Sigmoid colon (tissue), 7 donors: ENCODE data around the gene EPN2. TPM values are rescaled to one million over a fixed set of nuclear protein-coding genes. Genes with fewer than 3 reads are reported as not detected.

Experiments used
- DNase-seq: peaks from one replicate; pipeline ENCODE4 v3.0.0-alpha.2; 2019
- H3K27ac ChIP-seq, 4 donors: fragments of 200-600 bp; sonication (generic); one replicate each; pipeline ENCODE4 v1.5.1; 2016 to 2019; ENCODE audit warnings: mild to moderate bottlenecking in 1 of 4
- H3K27me3 ChIP-seq, 3 donors: fragments of 200-600 bp; sonication (generic); one replicate each; pipeline ENCODE4 v1.5.1; 2019; ENCODE audit warnings: mild to moderate bottlenecking in 1 of 3
- H3K36me3 ChIP-seq, 4 donors: fragments of 200-600 bp; sonication (generic); one replicate each; pipeline ENCODE4 v1.5.1; 2016 to 2019
- H3K4me1 ChIP-seq, 4 donors: fragments of 200-600 bp; sonication (generic); one replicate each; pipeline ENCODE4 v1.5.1; 2017 to 2019
- H3K4me3 ChIP-seq, 4 donors: fragments of 200-600 bp; sonication (generic); one replicate each; pipeline ENCODE4 v1.5.1; 2017 to 2019; ENCODE audit warnings: mild to moderate bottlenecking in 2 of 4, moderate library complexity in 1 of 4
- H3K9me3 ChIP-seq, 4 donors: fragments of 200-600 bp in 3 of 4; sonication (generic) in 3 of 4; one replicate each; pipeline versions ENCODE4 v1.5.1 to v1.6.1; 2013 to 2019
- CTCF ChIP-seq, 4 experiments: fragments of 450-650 bp in 3 of 4; fragments of 200-600 bp in 1 of 4; IDR thresholded peaks; one replicate each; pipeline ENCODE4 v1.5.1; 2016 to 2019; ENCODE audit warnings: antibody characterized with exemption in 4 of 4, mild to moderate bottlenecking in 3 of 4, moderate library complexity in 2 of 4
- EP300 ChIP-seq, 4 donors: sonication (generic); formaldehyde crosslinking; IDR thresholded peaks; one replicate each; pipeline ENCODE4 v1.6.1; 2017; ENCODE audit warnings: antibody characterized with exemption in 4 of 4
- POLR2A ChIP-seq, 2 donors: fragments of 450-650 bp; IDR thresholded peaks; one replicate each; pipeline ENCODE4 v1.6.1; 2016; ENCODE audit warnings: antibody characterized with exemption in 2 of 2, mild to moderate bottlenecking in 2 of 2, moderate library complexity in 2 of 2
- POLR2AphosphoS5 ChIP-seq, 4 donors: sonication (generic); formaldehyde crosslinking; IDR thresholded peaks; one replicate each; pipeline ENCODE4 v1.6.1; 2017; ENCODE audit warnings: antibody characterized with exemption in 4 of 4
- WGBS, 2 donors: extraction: QIAGEN DNeasy Blood & Tissue Kit; methylation state at CpG; one replicate each; pipeline ENCODE4 v1.1.7; 2013; 5-methylcytosine and 5-hydroxymethylcytosine counted together
- intact Hi-C: fragments of 100-400 bp; cut with DNase I; formaldehyde crosslinking; loops from one replicate; pipeline ENCODE4 v1.15.1; 2023
- polyA plus RNA-seq, 3 donors: library from polyadenylated mRNA; stranded (reverse); fragments of 200-250 nt; gene quantifications; one replicate each; pipeline ENCODE4 v1.2.3, GENCODE V29; 2013
- total RNA-seq, 4 donors: library from RNA; depleted of rRNA; stranded (reverse); fragments of >200 nt; gene quantifications; one replicate each; pipeline ENCODE4 v1.1.0, GENCODE V29; 2016
- donor health status: healthy with polysubstance abuse.
- donor health status: Bipolar disorder and iron deficiency.
- donor health status: healthy.

Gene EPN2
- total and polyA plus RNA-seq, 7 donors: 12.0 to 55.4 (median 31.7) TPM

DNA sequence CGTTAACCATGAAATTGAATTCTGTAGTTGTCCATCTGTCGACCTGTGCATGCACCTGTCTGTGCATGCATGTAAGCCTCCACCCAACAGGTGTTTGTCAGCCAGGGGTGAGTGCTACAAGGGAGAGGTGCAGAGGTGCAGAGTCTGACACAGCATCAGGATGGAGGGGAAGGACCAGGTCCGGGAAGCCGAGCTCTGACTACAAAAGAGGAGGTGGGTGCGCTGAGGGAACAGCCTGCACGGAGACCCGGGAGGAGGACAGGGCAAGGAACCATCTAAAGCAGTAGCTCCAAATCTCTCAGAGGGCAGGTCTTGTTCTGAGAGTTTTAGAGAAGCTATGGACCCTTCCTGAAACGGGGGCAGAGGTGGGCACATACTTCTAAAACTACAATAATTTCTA is 71.2 kb downstream of the EPN2 start:
- DNase-seq: peak; percentile 39
- intact Hi-C loops: no loop called here
- no peak for TF ChIP-seq POLR2A (IDR thresholded peaks at IDR 0.05)
- TF ChIP-seq POLR2AphosphoS5 (IDR thresholded peaks at IDR 0.05): no peak
- no peak for TF ChIP-seq EP300 (IDR thresholded peaks at IDR 0.05)
- TF ChIP-seq CTCF (IDR thresholded peaks at IDR 0.05): no peak
- Histone ChIP-seq H3K4me1 (peaks cover 0 to 17% (median 2%) of the 10 kb centered on the region in 4 donors), H3K27ac (no peak overlapping the region), H3K27me3 (no peaks in the 10 kb centered on the region), H3K9me3 (no peaks in the 10 kb centered on the region), H3K36me3 (peaks cover 9 to 37% (median 20%) of the 10 kb centered on the region in 4 donors), H3K4me3 (no peak overlapping the region)
- WGBS, 2 donors: 80 to 87% methylated on average over 8 of the region's 8 CpGs

DNA sequence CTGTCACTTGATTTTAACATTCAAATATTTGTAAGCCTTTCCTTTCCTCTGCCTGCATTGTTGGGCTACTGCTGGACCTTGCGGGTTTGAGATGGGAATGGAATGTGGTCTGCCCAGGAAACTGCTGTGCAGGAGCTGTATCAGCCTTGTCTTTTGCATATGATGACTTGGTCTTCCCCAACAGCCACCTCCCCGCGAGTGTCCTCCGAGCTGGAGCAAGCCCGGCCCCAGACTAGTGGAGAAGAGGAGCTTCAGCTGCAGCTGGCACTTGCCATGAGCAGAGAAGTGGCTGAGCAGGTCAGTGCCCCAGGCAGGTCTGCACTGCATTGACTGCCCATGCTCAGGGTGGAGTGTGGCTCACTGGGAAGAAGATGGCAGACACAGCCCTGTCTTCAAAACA is 72.5 kb downstream of the EPN2 start:
- no peaks in the 10 kb centered on the region for H3K27me3 ChIP-seq
- DNase-seq: peak; percentile 57
- H3K27ac ChIP-seq: no peak overlapping the region
- H3K36me3 ChIP-seq: peaks cover 9 to 48% (median 31%) of the 10 kb centered on the region in 4 donors
- intact Hi-C loops: no loop called here
- H3K4me3 ChIP-seq: no peak overlapping the region
- no peak for TF ChIP-seq POLR2AphosphoS5 (IDR thresholded peaks at IDR 0.05)
- TF ChIP-seq POLR2A (IDR thresholded peaks at IDR 0.05): no peak
- TF ChIP-seq EP300 (IDR thresholded peaks at IDR 0.05): no peak
- TF ChIP-seq CTCF (IDR thresholded peaks at IDR 0.05): no peak
- 95 to 98% methylated on average over 5 of the region's 5 CpGs for WGBS, 2 donors
- H3K9me3 ChIP-seq: no peaks in the 10 kb centered on the region
- H3K4me1 ChIP-seq: peaks cover 0 to 26% (median 2%) of the 10 kb centered on the region in 4 donors

- intact Hi-C loops: no loop called here
- Histone ChIP-seq H3K4me1 (peaks cover 0 to 26% (median 2%) of the 10 kb centered on the region in 4 donors), H3K27me3 (no peaks in the 10 kb centered on the region), H3K36me3 (peaks cover 9 to 48% (median 31%) of the 10 kb centered on the region in 4 donors), H3K4me3 (no peak overlapping the region), H3K27ac (no peak overlapping the region), H3K9me3 (no peaks in the 10 kb centered on the region)
- DNase-seq: peak; percentile 14
- WGBS, 2 donors: 85 to 89% methylated on average over 4 of the region's 4 CpGs
- TF ChIP-seq EP300 (IDR thresholded peaks at IDR 0.05) (no peak), POLR2AphosphoS5 (IDR thresholded peaks at IDR 0.05) (no peak), POLR2A (IDR thresholded peaks at IDR 0.05) (no peak), CTCF (IDR thresholded peaks at IDR 0.05) (no peak)
Observed at GRCh38 chr17:19310151-19310550, 73.0 kb downstream of the EPN2 start.

- Histone ChIP-seq H3K4me3 (no peak overlapping the region), H3K4me1 (peaks cover 0 to 20% (median under 1%) of the 10 kb centered on the region in 4 donors), H3K9me3 (no peaks in the 10 kb centered on the region), H3K36me3 (peaks cover 9 to 48% (median 31%) of the 10 kb centered on the region in 4 donors), H3K27ac (no peak overlapping the region), H3K27me3 (no peaks in the 10 kb centered on the region)
- intact Hi-C loops: no loop called here
- TF ChIP-seq POLR2AphosphoS5 (IDR thresholded peaks at IDR 0.05) (no peak), CTCF (IDR thresholded peaks at IDR 0.05) (no peak), POLR2A (IDR thresholded peaks at IDR 0.05) (no peak), EP300 (IDR thresholded peaks at IDR 0.05) (no peak)
- peak; percentile 6 for DNase-seq
- WGBS, 2 donors: 93 to 96% methylated on average over 5 of the region's 5 CpGs
Observed at GRCh38 chr17:19311016-19311415, 73.8 kb downstream of the EPN2 start.
